Fibroblast of lung (primary cell): Measurements from ENCODE around the gene SORCS2. TPM values are rescaled to one million over a fixed set of nuclear protein-coding genes. Genes with fewer than 3 reads are reported as not detected.

ENCODE experiments used
- DNase-seq, 2 donors: peaks; one replicate each; pipeline versions ENCODE4 v3.0.0 to v3.0.0-alpha.2; 2010; ENCODE audit warnings: low read depth in 2 of 2
- H2AFZ ChIP-seq: 2 replicates; pipeline ENCODE4 v1.5.1; 2012; ENCODE audit warnings: low read length, control low read depth, inconsistent platforms
- H3K27ac ChIP-seq: 2 replicates; pipeline ENCODE4 v1.5.1; 2011; ENCODE audit warnings: low read length, control low read depth; ENCODE audit not compliant: insufficient read depth
- H3K27me3 ChIP-seq: 2 replicates; pipeline ENCODE4 v1.5.1; 2011; ENCODE audit warnings: mild to moderate bottlenecking, low read length; ENCODE audit not compliant: control insufficient read depth, insufficient read depth
- H3K36me3 ChIP-seq: 2 replicates; pipeline ENCODE4 v1.5.1; 2011; ENCODE audit warnings: low read length; ENCODE audit not compliant: control insufficient read depth, insufficient read depth
- H3K4me1 ChIP-seq: 2 replicates; pipeline ENCODE4 v1.5.1; 2011; ENCODE audit warnings: low read length; ENCODE audit not compliant: control insufficient read depth, insufficient read depth; ENCODE audit errors: extremely low read depth
- H3K4me2 ChIP-seq: 2 replicates; pipeline ENCODE4 v1.5.1; 2011; ENCODE audit warnings: low read length, control low read depth; ENCODE audit not compliant: insufficient read depth; ENCODE audit errors: extremely low read depth
- H3K4me3 ChIP-seq, 4 experiments: fragments of 200-600 bp in 1 of 4; sonication (generic) in 1 of 4; replicated peaks in 1 of 4; 2 replicates each; pipeline ENCODE4 v1.5.1; 2011 to 2016; ENCODE audit warnings: low read length in 4 of 4, low read depth in 3 of 4, mild to moderate bottlenecking in 3 of 4, control low read depth in 2 of 4, inconsistent platforms in 1 of 4, mixed read lengths in 1 of 4; ENCODE audit not compliant: insufficient read depth in 1 of 4; ENCODE audit errors: control extremely low read depth in 1 of 4
- H3K79me2 ChIP-seq: 2 replicates; pipeline ENCODE4 v1.5.1; 2012; ENCODE audit warnings: mild to moderate bottlenecking, low read length, inconsistent platforms; ENCODE audit not compliant: control insufficient read depth, insufficient read depth
- H3K9ac ChIP-seq: 2 replicates; pipeline ENCODE4 v1.5.1; 2011; ENCODE audit warnings: mild to moderate bottlenecking, low read length, control low read depth; ENCODE audit not compliant: insufficient read depth
- H3K9me3 ChIP-seq: 2 replicates; pipeline ENCODE4 v1.5.1; 2012; ENCODE audit warnings: low read depth, low read length; ENCODE audit not compliant: control insufficient read depth, insufficient read depth
- H4K20me1 ChIP-seq: 2 replicates; pipeline ENCODE4 v1.5.1; 2011; ENCODE audit warnings: low read length; ENCODE audit not compliant: control insufficient read depth, insufficient read depth; ENCODE audit errors: extremely low read depth
- EZH2 ChIP-seq: IDR thresholded peaks from 2 replicates; pipeline ENCODE4 v1.5.1; 2012; ENCODE audit warnings: low read length, control low read depth, mild to moderate bottlenecking; ENCODE audit errors: missing control alignments
- polyA plus RNA-seq, 2 donors: library from polyadenylated mRNA; depleted of rRNA in 1 of 2; stranded (reverse) in 1 of 2; unstranded in 1 of 2; fragments of >200 nt; gene quantifications; 2 replicates each; pipeline ENCODE4 v1.2.1, GENCODE V29; 2011 to 2012; ENCODE audit warnings: missing spikeins in 1 of 2
- total RNA-seq: library from RNA; depleted of rRNA; stranded (reverse); fragments of >200 nt; gene quantifications from 2 replicates; pipeline ENCODE4 v1.2.1, GENCODE V29; 2014
- TF ChIP-seq, protein P1 (sequence below), 2 donors: IDR thresholded peaks in 1 of 2; conservative IDR thresholded peaks in 1 of 2; 1 replicate in 1 of 2; 2 replicates in 1 of 2; pipeline ENCODE4 v1.5.1; 2011 to 2012; ENCODE audit warnings: low read length in 2 of 2, control low read depth in 1 of 2, inconsistent platforms in 1 of 2, low read depth in 1 of 2, mild to moderate bottlenecking in 1 of 2

Gene SORCS2
- total and polyA plus RNA-seq, 2 donors (not counting 1 experiment from before 2014, with no cell fraction given): 0.17 to 0.41 TPM

DNA sequence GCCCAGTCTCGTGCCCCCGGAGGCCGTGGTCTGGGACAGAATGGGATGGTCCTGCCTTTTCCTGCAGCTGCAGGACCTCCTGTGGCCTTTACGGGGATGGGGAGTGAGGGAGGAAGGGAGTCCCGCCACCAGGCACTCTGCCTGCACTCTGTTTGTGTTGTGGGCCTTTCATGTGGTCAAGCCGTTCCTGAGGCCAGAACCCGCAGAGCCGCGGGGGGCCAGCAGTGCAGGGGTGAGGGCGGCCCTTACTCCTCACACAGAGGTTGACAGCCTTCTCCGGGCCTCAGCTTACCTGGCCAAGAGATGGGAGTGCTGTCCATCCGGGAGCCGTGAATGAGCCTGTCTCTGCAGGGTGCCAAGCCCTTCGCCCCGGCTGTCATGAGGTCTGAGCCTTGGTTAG lies 516.6 kb downstream of the SORCS2 start:
- Histone ChIP-seq H3K9ac (no peak overlapping the region), H2AFZ (no peak overlapping the region), H4K20me1 (no peaks in the 10 kb centered on the region), H3K27me3 (no peaks in the 10 kb centered on the region), H3K27ac (no peak overlapping the region), H3K4me3 (no peak overlapping the region), H3K36me3 (no peaks in the 10 kb centered on the region), H3K4me2 (no peak overlapping the region), H3K79me2 (no peaks in the 10 kb centered on the region), H3K4me1 (no peaks in the 10 kb centered on the region), H3K9me3 (no peaks in the 10 kb centered on the region)
- DNase-seq: peak; percentile 16 to 23
- no peak for TF ChIP-seq EZH2
- TF ChIP-seq, protein P1, sequence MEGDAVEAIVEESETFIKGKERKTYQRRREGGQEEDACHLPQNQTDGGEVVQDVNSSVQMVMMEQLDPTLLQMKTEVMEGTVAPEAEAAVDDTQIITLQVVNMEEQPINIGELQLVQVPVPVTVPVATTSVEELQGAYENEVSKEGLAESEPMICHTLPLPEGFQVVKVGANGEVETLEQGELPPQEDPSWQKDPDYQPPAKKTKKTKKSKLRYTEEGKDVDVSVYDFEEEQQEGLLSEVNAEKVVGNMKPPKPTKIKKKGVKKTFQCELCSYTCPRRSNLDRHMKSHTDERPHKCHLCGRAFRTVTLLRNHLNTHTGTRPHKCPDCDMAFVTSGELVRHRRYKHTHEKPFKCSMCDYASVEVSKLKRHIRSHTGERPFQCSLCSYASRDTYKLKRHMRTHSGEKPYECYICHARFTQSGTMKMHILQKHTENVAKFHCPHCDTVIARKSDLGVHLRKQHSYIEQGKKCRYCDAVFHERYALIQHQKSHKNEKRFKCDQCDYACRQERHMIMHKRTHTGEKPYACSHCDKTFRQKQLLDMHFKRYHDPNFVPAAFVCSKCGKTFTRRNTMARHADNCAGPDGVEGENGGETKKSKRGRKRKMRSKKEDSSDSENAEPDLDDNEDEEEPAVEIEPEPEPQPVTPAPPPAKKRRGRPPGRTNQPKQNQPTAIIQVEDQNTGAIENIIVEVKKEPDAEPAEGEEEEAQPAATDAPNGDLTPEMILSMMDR (conservative IDR thresholded peaks at IDR 0.05 in 1 of 2, IDR thresholded peaks at IDR 0.05 in 1 of 2; ENCODE audit: low read depth in 1 of 2, low read length in 2 of 2): no peak

GRCh38 chr4:7709431-7709830 lies 517.1 kb downstream of the SORCS2 start:
- H3K27ac ChIP-seq: no peak overlapping the region
- no peak for TF ChIP-seq EZH2
- TF ChIP-seq, protein P1 (conservative IDR thresholded peaks at IDR 0.05 in 1 of 2, IDR thresholded peaks at IDR 0.05 in 1 of 2; ENCODE audit: low read depth in 1 of 2, low read length in 2 of 2): no peak
- H3K9me3 ChIP-seq: no peaks in the 10 kb centered on the region
- no peak overlapping the region for H3K4me2 ChIP-seq
- no peaks in the 10 kb centered on the region for H3K27me3 ChIP-seq
- no peak overlapping the region for H3K9ac ChIP-seq
- no peaks in the 10 kb centered on the region for H3K36me3 ChIP-seq
- no peak overlapping the region for H3K4me3 ChIP-seq
- no peaks in the 10 kb centered on the region for H3K4me1 ChIP-seq
- DNase-seq: no peak
- H2AFZ ChIP-seq: no peak overlapping the region
- no peaks in the 10 kb centered on the region for H3K79me2 ChIP-seq
- H4K20me1 ChIP-seq: no peaks in the 10 kb centered on the region

- H3K9ac ChIP-seq: no peak overlapping the region
- no peak overlapping the region for H2AFZ ChIP-seq
- no peaks in the 10 kb centered on the region for H3K27me3 ChIP-seq
- H4K20me1 ChIP-seq: no peaks in the 10 kb centered on the region
- no peak overlapping the region for H3K4me3 ChIP-seq
- no peaks in the 10 kb centered on the region for H3K4me1 ChIP-seq
- TF ChIP-seq EZH2: no peak
- TF ChIP-seq, protein P1 (conservative IDR thresholded peaks at IDR 0.05 in 1 of 2, IDR thresholded peaks at IDR 0.05 in 1 of 2; ENCODE audit: low read depth in 1 of 2, low read length in 2 of 2): no peak
- no peak overlapping the region for H3K27ac ChIP-seq
- H3K79me2 ChIP-seq: no peaks in the 10 kb centered on the region
- H3K36me3 ChIP-seq: no peaks in the 10 kb centered on the region
- no peaks in the 10 kb centered on the region for H3K9me3 ChIP-seq
- no peak for DNase-seq
- H3K4me2 ChIP-seq: no peak overlapping the region
Measured at GRCh38 chr4:7710126-7710525, 517.8 kb downstream of the SORCS2 start.
